ENCODE data around the gene DTHD1.

Gene DTHD1

DNA sequence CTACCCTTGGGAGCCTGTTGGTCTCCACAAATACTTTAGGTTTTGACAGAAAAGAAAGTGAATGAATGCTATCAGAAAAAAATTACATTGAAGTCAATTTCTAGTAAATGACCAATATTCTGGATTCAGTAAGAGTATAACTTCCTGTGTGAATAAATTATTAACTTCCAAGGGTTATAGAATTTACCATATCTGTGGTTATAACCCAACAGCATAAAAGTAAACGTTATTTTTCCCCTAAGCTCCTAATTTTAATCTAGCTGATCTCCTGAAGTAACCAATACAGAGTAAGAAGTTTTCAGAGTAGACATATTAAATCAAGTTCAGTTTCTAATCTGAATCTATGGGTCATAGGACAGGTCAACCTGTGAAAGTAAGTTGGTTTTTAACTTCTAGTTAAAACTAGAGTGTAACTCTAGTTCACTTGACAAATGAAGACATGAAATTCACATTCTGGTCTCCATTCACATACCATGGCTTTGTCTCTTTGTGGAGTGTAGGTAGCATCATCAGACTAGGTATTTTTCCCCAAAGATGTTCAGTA, 22.8 kb downstream of the DTHD1 start:
- no peaks in the 10 kb centered on the region for H3K9me3 Mint-ChIP-seq
- no peaks in the 10 kb centered on the region for H3K36me3 Mint-ChIP-seq (ENCODE audit: low read depth)
- no peak overlapping the region for H3K4me3 Mint-ChIP-seq
- DNase-seq: no peak
- no peak overlapping the region for H3K27ac Mint-ChIP-seq
- no peaks in the 10 kb centered on the region for H3K4me1 Mint-ChIP-seq
- H3K27me3 Mint-ChIP-seq (ENCODE audit: low read depth, poor library complexity): peaks cover 5% of the 10 kb centered on the region
- TF ChIP-seq, protein P1, sequence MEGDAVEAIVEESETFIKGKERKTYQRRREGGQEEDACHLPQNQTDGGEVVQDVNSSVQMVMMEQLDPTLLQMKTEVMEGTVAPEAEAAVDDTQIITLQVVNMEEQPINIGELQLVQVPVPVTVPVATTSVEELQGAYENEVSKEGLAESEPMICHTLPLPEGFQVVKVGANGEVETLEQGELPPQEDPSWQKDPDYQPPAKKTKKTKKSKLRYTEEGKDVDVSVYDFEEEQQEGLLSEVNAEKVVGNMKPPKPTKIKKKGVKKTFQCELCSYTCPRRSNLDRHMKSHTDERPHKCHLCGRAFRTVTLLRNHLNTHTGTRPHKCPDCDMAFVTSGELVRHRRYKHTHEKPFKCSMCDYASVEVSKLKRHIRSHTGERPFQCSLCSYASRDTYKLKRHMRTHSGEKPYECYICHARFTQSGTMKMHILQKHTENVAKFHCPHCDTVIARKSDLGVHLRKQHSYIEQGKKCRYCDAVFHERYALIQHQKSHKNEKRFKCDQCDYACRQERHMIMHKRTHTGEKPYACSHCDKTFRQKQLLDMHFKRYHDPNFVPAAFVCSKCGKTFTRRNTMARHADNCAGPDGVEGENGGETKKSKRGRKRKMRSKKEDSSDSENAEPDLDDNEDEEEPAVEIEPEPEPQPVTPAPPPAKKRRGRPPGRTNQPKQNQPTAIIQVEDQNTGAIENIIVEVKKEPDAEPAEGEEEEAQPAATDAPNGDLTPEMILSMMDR (IDR thresholded peaks at IDR 0.05): no peak

DNA sequence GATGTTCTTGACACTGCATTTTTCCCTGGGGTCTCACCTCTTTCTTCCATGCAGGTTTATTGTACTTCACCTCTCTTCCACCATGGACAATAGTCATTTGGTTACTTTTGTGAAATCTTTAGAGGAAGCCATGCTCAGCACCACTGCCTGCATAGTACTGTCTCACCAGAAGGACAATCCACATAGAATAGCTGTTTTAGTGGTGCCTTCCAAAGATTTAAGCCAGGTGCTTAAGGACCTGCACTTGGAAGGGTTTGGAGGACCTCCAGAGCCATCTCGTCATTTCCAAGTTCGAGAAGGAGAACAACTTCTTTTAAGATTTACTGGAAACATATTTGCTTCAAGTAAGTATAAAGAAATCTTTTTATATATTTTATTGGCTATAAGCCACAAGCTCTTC, 26.7 kb downstream of the DTHD1 start:
- Mint-ChIP-seq H3K36me3 (ENCODE audit: low read depth) (no peaks in the 10 kb centered on the region), H3K4me3 (no peak overlapping the region), H3K4me1 (no peaks in the 10 kb centered on the region), H3K27ac (no peak overlapping the region), H3K9me3 (no peaks in the 10 kb centered on the region), H3K27me3 (ENCODE audit: low read depth, poor library complexity) (peaks cover 9% of the 10 kb centered on the region)
- TF ChIP-seq, protein P1 (IDR thresholded peaks at IDR 0.05): no peak
- DNase-seq: no peak

DNA sequence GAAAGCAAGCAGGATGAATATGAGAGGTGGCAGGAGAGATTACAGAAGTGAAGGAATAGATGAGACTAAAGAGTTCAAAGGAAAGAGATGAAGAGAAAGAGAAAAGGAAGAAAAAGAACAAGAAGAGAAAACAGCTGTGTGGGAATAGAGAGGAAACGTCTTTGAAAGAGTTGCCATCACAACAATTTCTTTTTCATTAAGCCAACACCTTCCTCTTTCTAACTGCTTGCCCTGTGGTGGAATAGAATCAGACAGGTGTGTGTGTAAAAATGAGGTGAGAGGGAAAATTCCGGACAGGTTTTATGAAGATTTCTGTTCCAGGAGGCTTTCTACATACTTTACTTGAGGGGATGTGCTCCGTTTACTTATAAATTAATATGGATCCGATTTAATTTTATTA, 28.8 kb downstream of the DTHD1 start:
- H3K36me3 Mint-ChIP-seq (ENCODE audit: low read depth): no peaks in the 10 kb centered on the region
- H3K4me3 Mint-ChIP-seq: no peak overlapping the region
- peaks cover 4% of the 10 kb centered on the region for H3K27me3 Mint-ChIP-seq (ENCODE audit: low read depth, poor library complexity)
- no peaks in the 10 kb centered on the region for H3K9me3 Mint-ChIP-seq
- H3K27ac Mint-ChIP-seq: no peak overlapping the region
- H3K4me1 Mint-ChIP-seq: no peaks in the 10 kb centered on the region
- DNase-seq: no peak
- TF ChIP-seq, protein P1 (IDR thresholded peaks at IDR 0.05): no peak

DNA sequence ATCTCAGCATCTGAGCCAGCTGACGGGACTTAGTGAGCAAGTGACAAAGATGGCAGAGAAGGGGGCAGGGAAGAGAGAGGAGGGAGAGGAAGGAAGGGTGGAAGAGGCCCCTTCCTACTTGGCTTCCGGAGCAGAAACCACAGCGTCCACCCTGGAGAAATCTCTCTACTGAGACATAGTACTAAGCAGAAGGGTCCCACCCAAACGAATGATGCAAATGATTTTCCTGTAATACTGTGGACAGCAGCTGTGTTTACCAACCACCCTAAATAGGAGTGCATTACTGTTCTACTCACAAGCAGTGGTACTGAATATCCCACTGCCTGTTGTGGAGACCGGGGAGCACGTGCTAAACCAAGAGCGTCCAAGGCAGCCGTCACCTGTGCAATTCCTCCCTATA, 29.4 kb downstream of the DTHD1 start:
- TF ChIP-seq, protein P1 (IDR thresholded peaks at IDR 0.05): no peak
- no peak for DNase-seq
- Mint-ChIP-seq H3K9me3 (no peaks in the 10 kb centered on the region), H3K27ac (no peak overlapping the region), H3K36me3 (ENCODE audit: low read depth) (no peaks in the 10 kb centered on the region), H3K4me3 (no peak overlapping the region), H3K27me3 (ENCODE audit: low read depth, poor library complexity) (peaks cover 4% of the 10 kb centered on the region), H3K4me1 (no peaks in the 10 kb centered on the region)

DNA sequence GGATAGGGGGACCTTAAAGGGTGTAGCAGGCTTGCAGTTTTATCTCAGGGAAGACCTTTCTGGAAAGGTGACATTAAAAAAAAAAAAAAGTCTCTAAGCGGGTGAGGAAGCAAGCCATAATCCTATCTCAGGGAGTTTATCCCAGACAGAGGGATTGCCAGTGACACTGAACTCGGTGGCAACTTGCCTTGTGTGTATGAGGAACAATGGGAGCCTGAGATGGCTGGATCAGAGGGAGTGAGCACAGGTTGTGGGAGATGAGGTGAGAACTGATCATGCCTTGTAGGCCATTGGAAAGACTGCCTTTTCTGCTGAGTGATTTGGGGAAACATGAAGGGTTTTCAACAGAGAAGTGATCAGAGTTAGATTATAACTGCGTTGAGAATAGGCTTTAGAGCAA, 31.1 kb downstream of the DTHD1 start:
- H3K4me1 Mint-ChIP-seq: no peaks in the 10 kb centered on the region
- peaks cover 4% of the 10 kb centered on the region for H3K27me3 Mint-ChIP-seq (ENCODE audit: low read depth, poor library complexity)
- no peak overlapping the region for H3K4me3 Mint-ChIP-seq
- H3K36me3 Mint-ChIP-seq (ENCODE audit: low read depth): no peaks in the 10 kb centered on the region
- DNase-seq: no peak
- TF ChIP-seq, protein P1 (IDR thresholded peaks at IDR 0.05): no peak
- H3K9me3 Mint-ChIP-seq: no peaks in the 10 kb centered on the region
- H3K27ac Mint-ChIP-seq: no peak overlapping the region

DNA sequence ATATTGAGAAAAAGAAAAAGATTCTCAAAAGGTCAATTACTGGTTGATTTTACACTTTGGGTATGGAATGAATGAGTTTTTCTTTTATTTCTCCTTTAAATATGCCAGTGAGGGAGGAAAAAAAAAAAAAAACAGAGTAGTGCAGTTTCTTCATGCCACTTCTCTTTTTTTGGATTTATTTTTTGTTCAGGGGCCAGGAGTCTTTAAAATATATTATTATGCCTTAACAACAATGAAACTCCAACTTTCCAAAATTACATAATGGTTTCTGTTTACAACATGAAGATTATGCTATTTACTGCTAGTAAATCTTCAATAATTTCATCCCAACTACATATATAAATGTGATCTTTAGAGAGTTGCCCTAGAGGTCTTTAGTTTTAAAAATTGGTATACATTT, 31.9 kb downstream of the DTHD1 start:
- Mint-ChIP-seq H3K4me3 (no peak overlapping the region), H3K36me3 (ENCODE audit: low read depth) (no peaks in the 10 kb centered on the region), H3K27me3 (ENCODE audit: low read depth, poor library complexity) (peaks cover 4% of the 10 kb centered on the region), H3K27ac (no peak overlapping the region), H3K9me3 (no peaks in the 10 kb centered on the region), H3K4me1 (no peaks in the 10 kb centered on the region)
- TF ChIP-seq, protein P1 (IDR thresholded peaks at IDR 0.05): no peak
- DNase-seq: no peak
